Measurements from ENCODE around the gene NOTUM.

DNA sequence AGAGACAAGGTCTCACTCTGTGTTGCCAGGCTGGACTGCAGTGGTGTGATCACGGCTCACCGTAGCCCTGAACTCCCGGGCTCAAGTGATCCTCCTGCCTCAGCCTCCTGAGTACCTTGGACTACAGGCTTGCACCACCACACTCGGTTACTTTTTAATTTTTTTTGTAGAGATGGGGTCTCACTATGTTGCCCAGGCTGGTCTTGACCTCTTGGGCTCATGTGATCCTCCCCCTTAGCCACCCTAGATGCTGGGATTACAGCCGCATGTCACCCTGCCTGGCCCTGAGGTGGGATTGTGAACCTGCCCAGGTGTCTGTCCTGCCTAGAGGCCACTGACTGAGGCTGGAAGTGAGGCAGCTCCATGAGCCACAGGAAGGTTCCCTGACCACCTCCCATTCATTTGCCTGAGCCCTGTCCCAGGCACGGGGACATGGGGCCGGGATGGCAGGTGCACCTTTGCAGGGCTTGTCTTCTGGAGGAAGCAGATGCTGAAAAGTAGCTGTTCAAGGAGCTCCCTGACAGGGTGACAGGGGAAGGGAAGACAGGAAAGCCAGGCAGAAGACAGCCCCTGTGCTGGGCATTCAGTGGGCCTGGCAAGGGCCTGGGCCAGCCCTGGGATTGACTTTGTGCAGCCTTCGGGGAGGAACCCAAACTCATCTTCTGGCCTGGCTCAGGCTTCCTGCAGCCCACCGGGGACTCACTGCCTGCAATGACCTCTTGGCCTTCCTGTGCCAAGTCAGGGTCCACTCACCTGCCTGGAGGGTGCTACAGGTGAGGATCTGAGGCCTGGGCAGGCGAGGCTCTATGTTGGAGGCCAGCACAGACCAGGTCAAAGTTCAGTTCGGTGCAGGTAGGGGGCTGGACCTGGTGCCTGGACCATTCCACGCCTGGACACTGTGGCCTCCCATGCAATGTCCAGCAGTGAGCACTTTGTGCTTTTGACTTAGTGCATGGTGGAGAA, 8.1 kb upstream of the NOTUM start:
- TF ChIP-seq, protein P1, sequence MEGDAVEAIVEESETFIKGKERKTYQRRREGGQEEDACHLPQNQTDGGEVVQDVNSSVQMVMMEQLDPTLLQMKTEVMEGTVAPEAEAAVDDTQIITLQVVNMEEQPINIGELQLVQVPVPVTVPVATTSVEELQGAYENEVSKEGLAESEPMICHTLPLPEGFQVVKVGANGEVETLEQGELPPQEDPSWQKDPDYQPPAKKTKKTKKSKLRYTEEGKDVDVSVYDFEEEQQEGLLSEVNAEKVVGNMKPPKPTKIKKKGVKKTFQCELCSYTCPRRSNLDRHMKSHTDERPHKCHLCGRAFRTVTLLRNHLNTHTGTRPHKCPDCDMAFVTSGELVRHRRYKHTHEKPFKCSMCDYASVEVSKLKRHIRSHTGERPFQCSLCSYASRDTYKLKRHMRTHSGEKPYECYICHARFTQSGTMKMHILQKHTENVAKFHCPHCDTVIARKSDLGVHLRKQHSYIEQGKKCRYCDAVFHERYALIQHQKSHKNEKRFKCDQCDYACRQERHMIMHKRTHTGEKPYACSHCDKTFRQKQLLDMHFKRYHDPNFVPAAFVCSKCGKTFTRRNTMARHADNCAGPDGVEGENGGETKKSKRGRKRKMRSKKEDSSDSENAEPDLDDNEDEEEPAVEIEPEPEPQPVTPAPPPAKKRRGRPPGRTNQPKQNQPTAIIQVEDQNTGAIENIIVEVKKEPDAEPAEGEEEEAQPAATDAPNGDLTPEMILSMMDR (IDR thresholded peaks at IDR 0.05; ENCODE audit: low read depth, low read length, poor library complexity, severe bottlenecking): no peak
- no peak for TF ChIP-seq EZH2phosphoT487 (IDR thresholded peaks at IDR 0.05; ENCODE audit: borderline replicate concordance, low read length)
